ENCODE data around the gene FBLN1. TPM values are rescaled to one million over a fixed set of nuclear protein-coding genes. Genes with fewer than 3 reads are reported as not detected.

The FBLN1 gene
- total and polyA plus RNA-seq, 2 of the 13 experiments (the other 11 are each of a cell fraction or from before 2014, with no cell fraction given): 37.3 to 103 TPM

GRCh38 chr22:45576730-45577464 is 74.2 kb downstream of the FBLN1 start:
- ChIA-PET CTCF (ENCODE audit: low intra/inter-chr PET ratio, low total read pairs) (no interaction called here), POLR2A (no interaction called here)
- Histone ChIP-seq H3K4me2 (ENCODE audit: low read depth, low read length) (no peak overlapping the region), H3K9ac (ENCODE audit: insufficient read depth, low read depth, low read length) (no peak overlapping the region), H3K27ac (ENCODE audit: extremely low read length, insufficient read depth, low read length) (no peak overlapping the region), H3K36me3 (replicated peaks in 1 of 2; ENCODE audit: control insufficient read depth in 1 of 2, insufficient read depth in 2 of 2, low read length in 2 of 2) (peaks cover 1 to 4% of the 10 kb centered on the region in 2 experiments; a peak in 2 of 5 replicates), H3K4me3 (replicated peaks in 1 of 3; ENCODE audit: insufficient read depth in 1 of 3, low read depth in 2 of 3, low read length in 3 of 3) (no peak overlapping the region), H4K20me1 (ENCODE audit: insufficient read depth, low read length) (no peaks in the 10 kb centered on the region), H3K9me3 (ENCODE audit: low read length) (no peaks in the 10 kb centered on the region), H2AFZ (ENCODE audit: low read length) (no peak overlapping the region), H3K27me3 (ENCODE audit: control insufficient read depth in 1 of 2, insufficient read depth in 2 of 2, low read length in 2 of 2) (no peaks in the 10 kb centered on the region), H3K79me2 (ENCODE audit: insufficient read depth, low read length) (no peaks in the 10 kb centered on the region), H3K4me1 (ENCODE audit: insufficient read depth, low read length) (no peaks in the 10 kb centered on the region)
- WGBS (ENCODE audit: low lambda C conversion rate): 96% methylated on average over 13 of the region's 19 CpGs
- intact Hi-C loops (cut with micrococcal nuclease; ENCODE audit: unreplicated experiment) (no loop called here), in situ Hi-C loops (cut with HindIII; ENCODE audit: extremely low pct_ligation_motif_present, low pct_unique_long_range_greater_than_20kb) (loop anchor here (5.0 kb wide), 2 partner anchors 65 to 290 kb away; no protein-coding TSS in a partner anchor)
- ATAC-seq (no peak), DNase-seq (ENCODE audit: low spot score) (no peak), FAIRE-seq (no peak)
- TF ChIP-seq XRCC5 (optimal IDR thresholded peaks at IDR 0.05; ENCODE audit: low read length) (no peak), ZNF331 (CRISPR knock-in tag; IDR thresholded peaks at IDR 0.05) (no peak), ZFP37 (CRISPR knock-in tag; IDR thresholded peaks at IDR 0.05; ENCODE audit: borderline replicate concordance) (no peak), ZNF160 (CRISPR knock-in tag; IDR thresholded peaks at IDR 0.05) (no peak), E2F1 (CRISPR knock-in tag; IDR thresholded peaks at IDR 0.05) (no peak), MXI1 (IDR thresholded peaks at IDR 0.05; ENCODE audit: borderline replicate concordance, low read depth, low read length) (no peak), ATRX (CRISPR knock-in tag; IDR thresholded peaks at IDR 0.05; ENCODE audit: borderline replicate concordance) (no peak), ZNF720 (CRISPR knock-in tag; IDR thresholded peaks at IDR 0.05) (no peak)
- BruUV-seq (replicated peaks): no TSS peak

Measured in HepG2 (cell line).